CD8-positive, alpha-beta memory T cell (primary cell): ENCODE measurements around the gene RCAN1. TPM values are rescaled to one million over a fixed set of nuclear protein-coding genes. Genes with fewer than 3 reads are reported as not detected.
"Not testable (repeated sequence)": the region's sequence is repeated elsewhere in the genome, so short reads cannot be mapped to it uniquely, and the experiment has no call there.

Experiments used
- CTCF ChIA-PET: fragments of 350-600 bp; sonication (Branson Sonifier 250); formaldehyde crosslinking; loops from one replicate; lab custom pipeline; 2021; ENCODE audit warnings: antibody characterized with exemption; lab: Charles Lee
- POLR2A ChIA-PET: fragments of 350-600 bp; sonication (Branson Sonifier 250); formaldehyde crosslinking; loops from one replicate; lab custom pipeline; 2021; ENCODE audit warnings: antibody characterized with exemption; lab: Charles Lee
- DNase-seq, 5 donors: peaks; one replicate each; pipeline versions ENCODE4 v3.0.0 to v3.0.0-alpha.2; 2020 to 2022; ENCODE audit warnings: mixed read lengths in 1 of 5
- H3K27ac ChIP-seq: one replicate; pipeline ENCODE4 v1.7.0; 2013; ENCODE audit warnings: low read depth, mild to moderate bottlenecking, low read length, moderate library complexity
- H3K27me3 ChIP-seq: 2 replicates; pipeline ENCODE4 v1.7.0; 2013; ENCODE audit warnings: low read length, mild to moderate bottlenecking; ENCODE audit not compliant: insufficient read depth, poor library complexity, severe bottlenecking
- H3K36me3 ChIP-seq: 2 replicates; pipeline ENCODE4 v1.7.0; 2013; ENCODE audit warnings: mild to moderate bottlenecking, low read length, moderate library complexity; ENCODE audit not compliant: insufficient read depth
- H3K4me1 ChIP-seq: 2 replicates; pipeline ENCODE4 v1.7.0; 2013; ENCODE audit warnings: mild to moderate bottlenecking, low read length, moderate library complexity; ENCODE audit not compliant: insufficient read depth
- H3K4me3 ChIP-seq: 2 replicates; pipeline ENCODE4 v1.7.0; 2013; ENCODE audit warnings: mild to moderate bottlenecking, low read length
- H3K9me3 ChIP-seq: 2 replicates; pipeline ENCODE4 v1.7.0; 2013; ENCODE audit warnings: mild to moderate bottlenecking, low read length
- H3K27ac Mint-ChIP-seq, 8 donors: one replicate each; pipeline ENCODE4 v1.8.0; 2020 to 2021; ENCODE audit warnings: mixed read lengths in 8 of 8, mild to moderate bottlenecking in 6 of 8, inconsistent platforms in 3 of 8, moderate library complexity in 3 of 8
- H3K27me3 Mint-ChIP-seq, 2 donors: one replicate each; pipeline ENCODE4 v1.8.0; 2020 to 2021; ENCODE audit warnings: mixed read lengths in 2 of 2, mild to moderate bottlenecking in 1 of 2, moderate library complexity in 1 of 2
- H3K36me3 Mint-ChIP-seq, 3 donors: one replicate each; pipeline ENCODE4 v1.8.0; 2020 to 2021; ENCODE audit warnings: mixed read lengths in 3 of 3, inconsistent platforms in 1 of 3, mild to moderate bottlenecking in 1 of 3
- H3K4me1 Mint-ChIP-seq, 3 donors: one replicate each; pipeline ENCODE4 v1.8.0; 2020 to 2021; ENCODE audit warnings: mixed read lengths in 3 of 3, inconsistent platforms in 1 of 3, mild to moderate bottlenecking in 1 of 3
- H3K4me3 Mint-ChIP-seq, 7 donors: one replicate each; pipeline ENCODE4 v1.8.0; 2020 to 2021; ENCODE audit warnings: mixed read lengths in 7 of 7, mild to moderate bottlenecking in 6 of 7, moderate library complexity in 4 of 7, inconsistent platforms in 2 of 7
- H3K9me3 Mint-ChIP-seq, 5 donors: one replicate each; pipeline ENCODE4 v1.8.0; 2020 to 2022; ENCODE audit warnings: mixed read lengths in 5 of 5, mild to moderate bottlenecking in 3 of 5, moderate library complexity in 2 of 5, inconsistent platforms in 1 of 5
- polyA plus RNA-seq: library from polyadenylated mRNA; unstranded; fragments of 300-500 nt; fragmentation: Illumina TruSeq; gene quantifications from one replicate; pipeline ENCODE4 v1.2.3, GENCODE V29; 2021
- total RNA-seq, 2 experiments: library from RNA; stranded (reverse); gene quantifications; one replicate each; pipeline ENCODE4 v1.2.3, GENCODE V29; 2021

The RCAN1 gene
- total and polyA plus RNA-seq, 3 experiments from 2014 or later = 16.0 to 19.6 (median 16.9) TPM

- Histone ChIP-seq H3K27ac (no peak overlapping the region), H3K27me3 (no peaks in the 10 kb centered on the region), H3K4me1 (no peaks in the 10 kb centered on the region), H3K36me3 (no peaks in the 10 kb centered on the region), H3K9me3 (no peaks in the 10 kb centered on the region), H3K4me3 (no peak overlapping the region)
- H3K4me3 Mint-ChIP-seq = no peak overlapping the region
- peaks cover 0 to 2% (median 0%) of the 10 kb centered on the region in 3 donors for H3K4me1 Mint-ChIP-seq
- peaks cover 0 to 27% (median 1%) of the 10 kb centered on the region in 3 donors for H3K36me3 Mint-ChIP-seq
- no peak overlapping the region for H3K27ac Mint-ChIP-seq
- ChIA-PET POLR2A (no interaction called here), CTCF (no interaction called here)
- no peak for DNase-seq
- peaks cover 0 to 1% of the 10 kb centered on the region in 2 donors for H3K27me3 Mint-ChIP-seq
- peaks cover 0 to 10% (median 4%) of the 10 kb centered on the region in 5 donors for H3K9me3 Mint-ChIP-seq
These were observed 55.8 kb downstream of the RCAN1 start for GRCh38 chr21:34559089-34559631.

- peaks cover 0 to 11% (median 4%) of the 10 kb centered on the region in 5 donors for H3K9me3 Mint-ChIP-seq
- CTCF ChIA-PET = no interaction called here
- POLR2A ChIA-PET = no interaction called here
- no peaks in the 10 kb centered on the region for H3K27me3 Mint-ChIP-seq
- no peak overlapping the region for H3K4me3 ChIP-seq
- H3K9me3 ChIP-seq = no peaks in the 10 kb centered on the region
- no peak overlapping the region for H3K27ac Mint-ChIP-seq
- DNase-seq = no peak
- no peaks in the 10 kb centered on the region for H3K4me1 Mint-ChIP-seq
- H3K27me3 ChIP-seq = no peaks in the 10 kb centered on the region
- peaks cover 0 to 28% (median 1%) of the 10 kb centered on the region in 3 donors for H3K36me3 Mint-ChIP-seq
- H3K4me3 Mint-ChIP-seq = no peak overlapping the region
- no peaks in the 10 kb centered on the region for H3K4me1 ChIP-seq
- no peak overlapping the region for H3K27ac ChIP-seq
- no peaks in the 10 kb centered on the region for H3K36me3 ChIP-seq
These were observed 56.7 kb downstream of the RCAN1 start for GRCh38 chr21:34558166-34558565.

GRCh38 chr21:34557261-34557660 is 57.7 kb downstream of the RCAN1 start:
- no peak for DNase-seq
- ChIA-PET POLR2A (no interaction called here), CTCF (no interaction called here)
- Histone ChIP-seq H3K27ac (no peak overlapping the region), H3K36me3 (no peaks in the 10 kb centered on the region), H3K4me1 (no peaks in the 10 kb centered on the region), H3K9me3 (no peaks in the 10 kb centered on the region), H3K27me3 (no peaks in the 10 kb centered on the region), H3K4me3 (no peak overlapping the region)
- peaks cover 0 to 11% (median 4%) of the 10 kb centered on the region in 5 donors for H3K9me3 Mint-ChIP-seq
- H3K36me3 Mint-ChIP-seq = peaks cover 0 to 20% (median 0%) of the 10 kb centered on the region in 3 donors
- peak overlapping the region in 1 of 8 donors; percentile 54 for H3K27ac Mint-ChIP-seq
- H3K27me3 Mint-ChIP-seq = no peaks in the 10 kb centered on the region
- no peaks in the 10 kb centered on the region for H3K4me1 Mint-ChIP-seq
- H3K4me3 Mint-ChIP-seq = no peak overlapping the region

GRCh38 chr21:34554670-34555069 is 60.2 kb downstream of the RCAN1 start:
- H3K9me3 ChIP-seq, DNase-seq, H3K4me3 Mint-ChIP-seq, H3K27me3 ChIP-seq, CTCF ChIA-PET, H3K27ac ChIP-seq, H3K4me3 ChIP-seq, H3K4me1 Mint-ChIP-seq, POLR2A ChIA-PET, H3K27me3 Mint-ChIP-seq, H3K4me1 ChIP-seq, H3K36me3 ChIP-seq: not testable (repeated sequence)
- Mint-ChIP-seq H3K9me3 (peaks cover 0 to 11% (median 4%) of the 10 kb centered on the region in 5 donors), H3K36me3 (peaks cover 0 to 26% (median 0%) of the 10 kb centered on the region in 3 donors), H3K27ac (peak overlapping the region in 1 of 8 donors; percentile 69)

- Histone ChIP-seq H3K36me3 (no peaks in the 10 kb centered on the region), H3K9me3 (no peaks in the 10 kb centered on the region), H3K27ac (no peak overlapping the region), H3K4me1 (no peaks in the 10 kb centered on the region), H3K4me3 (no peak overlapping the region), H3K27me3 (no peaks in the 10 kb centered on the region)
- DNase-seq = no peak
- H3K9me3 Mint-ChIP-seq = peaks cover 0 to 11% (median 4%) of the 10 kb centered on the region in 5 donors
- ChIA-PET POLR2A (no interaction called here), CTCF (no interaction called here)
- no peaks in the 10 kb centered on the region for H3K4me1 Mint-ChIP-seq
- no peak overlapping the region for H3K4me3 Mint-ChIP-seq
- H3K36me3 Mint-ChIP-seq = peaks cover 0 to 25% (median 0%) of the 10 kb centered on the region in 3 donors
- no peaks in the 10 kb centered on the region for H3K27me3 Mint-ChIP-seq
- peak overlapping the region in 1 of 8 donors; percentile 69 for H3K27ac Mint-ChIP-seq
These were observed 60.7 kb downstream of the RCAN1 start for GRCh38 chr21:34554227-34554626.

- Mint-ChIP-seq H3K27ac (no peak overlapping the region), H3K36me3 (peaks cover 0 to 20% (median 0%) of the 10 kb centered on the region in 3 donors)
- POLR2A ChIA-PET = no interaction called here
These were observed 61.6 kb downstream of the RCAN1 start for GRCh38 chr21:34553151-34553952.

GRCh38 chr21:34552360-34553098 is 62.4 kb downstream of the RCAN1 start:
- no peaks in the 10 kb centered on the region for H3K4me1 Mint-ChIP-seq
- peaks cover 0 to 20% (median 0%) of the 10 kb centered on the region in 3 donors for H3K36me3 Mint-ChIP-seq
- no peaks in the 10 kb centered on the region for H3K36me3 ChIP-seq
- no peaks in the 10 kb centered on the region for H3K27me3 ChIP-seq
- H3K9me3 Mint-ChIP-seq = peaks cover 0 to 11% (median 4%) of the 10 kb centered on the region in 5 donors
- H3K9me3 ChIP-seq = no peaks in the 10 kb centered on the region
- no peaks in the 10 kb centered on the region for H3K4me1 ChIP-seq
- H3K4me3 ChIP-seq = no peak overlapping the region
- no peaks in the 10 kb centered on the region for H3K27me3 Mint-ChIP-seq
- H3K27ac ChIP-seq = no peak overlapping the region
- CTCF ChIA-PET = no interaction called here
- POLR2A ChIA-PET = interaction anchor here (0.6 kb wide), 1 partner anchor 1471 kb away, joined by 3 read pairs; no protein-coding TSS in a partner anchor
- H3K27ac Mint-ChIP-seq = no peak overlapping the region
- no peak overlapping the region for H3K4me3 Mint-ChIP-seq
- no peak for DNase-seq

More at GRCh38 chr21:34553151-34553952, 61.6 kb downstream of the RCAN1 start:
- Mint-ChIP-seq H3K9me3 (peaks cover 0 to 11% (median 4%) of the 10 kb centered on the region in 5 donors), H3K4me1 (no peaks in the 10 kb centered on the region), H3K27me3 (no peaks in the 10 kb centered on the region), H3K4me3 (no peak overlapping the region)
- Histone ChIP-seq H3K36me3 (no peaks in the 10 kb centered on the region), H3K9me3 (no peaks in the 10 kb centered on the region), H3K27ac (no peak overlapping the region), H3K27me3 (no peaks in the 10 kb centered on the region), H3K4me1 (no peaks in the 10 kb centered on the region), H3K4me3 (no peak overlapping the region)
- CTCF ChIA-PET = no interaction called here
- DNase-seq = no peak
